Activated gamma-delta T cell treated with anti-CD3 and anti-CD28 coated beads, Interleukin-2, amount 50 U/mL, for 16 hours (primary cell): ENCODE results near the gene JAG2.

Experiments used
- DNase-seq: peaks from one replicate; pipeline ENCODE4 v3.0.0-alpha.2; 2020; ENCODE audit warnings: low read depth

The JAG2 gene

GRCh38 chr14:105168496-105168978 is at the start of gene JAG2:
JAG2 (minus strand) TSS chr14:105168776; CDS start chr14:105168420, 356 bp downstream.
- DNase-seq: no peak

GRCh38 chr14:105217774-105218173 is 49.2 kb upstream of the JAG2 start:
- no peak for DNase-seq

- DNase-seq: no peak
Measured at GRCh38 chr14:105216490-105217247, 48.1 kb upstream of the JAG2 start.

GRCh38 chr14:105215602-105216001 is 47.0 kb upstream of the JAG2 start:
- no peak for DNase-seq

- DNase-seq: no peak
Measured at GRCh38 chr14:105214324-105214915, 45.8 kb upstream of the JAG2 start.

GRCh38 chr14:105213361-105213760 is 44.8 kb upstream of the JAG2 start:
- no peak for DNase-seq

GRCh38 chr14:105212541-105213300 is 44.1 kb upstream of the JAG2 start:
- no peak for DNase-seq

- no peak for DNase-seq
Measured at GRCh38 chr14:105211758-105212089, 43.1 kb upstream of the JAG2 start.

- no peak for DNase-seq
Measured at GRCh38 chr14:105211086-105211757, 42.6 kb upstream of the JAG2 start.

- DNase-seq: no peak
Measured at GRCh38 chr14:105210266-105211025, 41.9 kb upstream of the JAG2 start.

GRCh38 chr14:105209646-105210045 is 41.1 kb upstream of the JAG2 start:
- no peak for DNase-seq

GRCh38 chr14:105209091-105209490 is 40.5 kb upstream of the JAG2 start:
- DNase-seq: no peak

GRCh38 chr14:105208738-105209075 is 40.1 kb upstream of the JAG2 start:
- DNase-seq: no peak

GRCh38 chr14:105207996-105208737 is 39.6 kb upstream of the JAG2 start:
- no peak for DNase-seq

- no peak for DNase-seq
Measured at GRCh38 chr14:105207460-105207901, 38.9 kb upstream of the JAG2 start.

GRCh38 chr14:105206873-105207272 is 38.3 kb upstream of the JAG2 start:
- no peak for DNase-seq

- DNase-seq: no peak
Measured at GRCh38 chr14:105205673-105206208, 37.2 kb upstream of the JAG2 start.

- no peak for DNase-seq
Measured at GRCh38 chr14:105204931-105205672, 36.5 kb upstream of the JAG2 start.

- DNase-seq: no peak
Measured at GRCh38 chr14:105204206-105204930, 35.8 kb upstream of the JAG2 start.
